ENCODE data around the gene RENBP. TPM values are rescaled to one million over a fixed set of nuclear protein-coding genes. Genes with fewer than 3 reads are reported as not detected.

RENBP gene
- total and polyA plus RNA-seq, 2 of the 13 experiments (the other 11 are each of a cell fraction or from before 2014, with no cell fraction given), result 1.4 to 2.6 TPM

DNA sequence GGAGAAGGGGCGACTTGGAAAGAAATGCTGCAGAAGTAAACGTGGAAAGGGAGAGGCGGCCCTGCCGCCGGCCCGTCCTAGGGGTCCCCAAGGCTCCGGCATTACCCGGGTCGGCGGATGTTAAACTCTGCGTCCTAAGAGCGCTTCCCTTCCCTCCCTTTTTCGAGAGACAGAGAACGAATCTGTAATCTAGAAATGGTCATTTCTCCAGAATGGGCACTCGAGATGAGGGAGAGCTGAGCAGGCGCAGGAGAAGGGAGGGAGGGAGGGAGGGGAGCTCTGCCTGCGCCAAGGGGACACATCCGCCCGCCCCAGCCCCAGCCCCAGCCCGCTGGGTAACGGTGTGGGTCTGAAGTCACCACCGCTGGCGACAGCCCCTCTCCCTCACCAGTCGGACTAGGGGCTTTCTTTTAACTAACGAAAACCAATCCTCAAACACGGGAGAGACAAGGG is 25.5 kb upstream of the RENBP start:
- ChIA-PET POLR2A (interaction anchor here (0.6 to 6.3 kb wide), 5 partner anchors 23 to 163 kb away, joined by 3 to 54 read pairs (median 14); no protein-coding TSS in a partner anchor), CTCF (ENCODE audit: low intra/inter-chr PET ratio, low total read pairs) (no interaction called here)
- Histone ChIP-seq H4K20me1 (ENCODE audit: insufficient read depth, low read length) (peaks cover 39% of the 10 kb centered on the region), H3K27me3 (ENCODE audit: control insufficient read depth in 1 of 2, insufficient read depth in 2 of 2, low read length in 2 of 2) (no peaks in the 10 kb centered on the region; a peak in 1 of 5 replicates), H3K9me3 (ENCODE audit: low read length) (no peaks in the 10 kb centered on the region), H3K36me3 (replicated peaks in 1 of 2; ENCODE audit: control insufficient read depth in 1 of 2, insufficient read depth in 2 of 2, low read length in 2 of 2) (peaks cover 3 to 14% of the 10 kb centered on the region in 2 experiments; a peak in 3 of 5 replicates), H3K27ac (ENCODE audit: extremely low read length, insufficient read depth, low read length) (no peak overlapping the region), H3K4me2 (ENCODE audit: low read depth, low read length) (peak overlapping the region; percentile 88), H3K4me1 (ENCODE audit: insufficient read depth, low read length) (peaks cover 53% of the 10 kb centered on the region), H3K9ac (ENCODE audit: insufficient read depth, low read depth, low read length) (peak overlapping the region; percentile 67), H2AFZ (ENCODE audit: low read length) (no peak overlapping the region), H3K79me2 (ENCODE audit: insufficient read depth, low read length) (peaks cover 65% of the 10 kb centered on the region), H3K4me3 (replicated peaks in 1 of 3; ENCODE audit: insufficient read depth in 1 of 3, low read depth in 2 of 3, low read length in 3 of 3) (peak overlapping the region; percentile 50 to 90 (median 89))
- under 1% methylated on average over 21 of the region's 26 CpGs for WGBS (ENCODE audit: low lambda C conversion rate)
- intact Hi-C loops (cut with micrococcal nuclease; ENCODE audit: unreplicated experiment), result no loop called here
- ATAC-seq (no peak), DNase-seq (ENCODE audit: low spot score) (no peak), FAIRE-seq (no peak)
- in situ Hi-C loops (cut with HindIII; ENCODE audit: extremely low pct_ligation_motif_present, low pct_unique_long_range_greater_than_20kb), result loop anchor here (5.0 kb wide), 1 partner anchor 42 kb away; no protein-coding TSS in a partner anchor
- BruUV-seq (replicated peaks), result no TSS peak
- TF ChIP-seq, protein P1, sequence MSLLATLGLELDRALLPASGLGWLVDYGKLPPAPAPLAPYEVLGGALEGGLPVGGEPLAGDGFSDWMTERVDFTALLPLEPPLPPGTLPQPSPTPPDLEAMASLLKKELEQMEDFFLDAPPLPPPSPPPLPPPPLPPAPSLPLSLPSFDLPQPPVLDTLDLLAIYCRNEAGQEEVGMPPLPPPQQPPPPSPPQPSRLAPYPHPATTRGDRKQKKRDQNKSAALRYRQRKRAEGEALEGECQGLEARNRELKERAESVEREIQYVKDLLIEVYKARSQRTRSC (CRISPR knock-in tag; IDR thresholded peaks at IDR 0.05; ENCODE audit: low read depth), result no peak
- no peak for TF ChIP-seq CBFB (CRISPR knock-in tag; IDR thresholded peaks at IDR 0.05)
- TF ChIP-seq EP300 (IDR thresholded peaks at IDR 0.05; ENCODE audit: low read depth in 2 of 2, low read length in 2 of 2), result no peak
- no peak for TF ChIP-seq EP300 (CRISPR knock-in tag; IDR thresholded peaks at IDR 0.05; ENCODE audit: borderline replicate concordance)
- TF ChIP-seq ZSCAN22 (CRISPR knock-in tag; IDR thresholded peaks at IDR 0.05), result no peak
- no peak for TF ChIP-seq TRIM24 (CRISPR knock-in tag; IDR thresholded peaks at IDR 0.05)
- TF ChIP-seq NFRKB (IDR thresholded peaks at IDR 0.05), result no peak
- no peak for TF ChIP-seq RFX5 (IDR thresholded peaks at IDR 0.05; ENCODE audit: low read depth, low read length)
- TF ChIP-seq XRCC5 (optimal IDR thresholded peaks at IDR 0.05; ENCODE audit: low read length), result no peak
- TF ChIP-seq ZNF670 (CRISPR knock-in tag; IDR thresholded peaks at IDR 0.05; ENCODE audit: borderline replicate concordance), result no peak
- TF ChIP-seq JARID2 (CRISPR knock-in tag; IDR thresholded peaks at IDR 0.05; ENCODE audit: insufficient replicate concordance), result no peak
- TF ChIP-seq HMGA1 (CRISPR knock-in tag; conservative IDR thresholded peaks at IDR 0.05), result no peak
- no peak for TF ChIP-seq SAP130 (CRISPR knock-in tag; IDR thresholded peaks at IDR 0.05; ENCODE audit: low read depth)
- TF ChIP-seq, protein P2, sequence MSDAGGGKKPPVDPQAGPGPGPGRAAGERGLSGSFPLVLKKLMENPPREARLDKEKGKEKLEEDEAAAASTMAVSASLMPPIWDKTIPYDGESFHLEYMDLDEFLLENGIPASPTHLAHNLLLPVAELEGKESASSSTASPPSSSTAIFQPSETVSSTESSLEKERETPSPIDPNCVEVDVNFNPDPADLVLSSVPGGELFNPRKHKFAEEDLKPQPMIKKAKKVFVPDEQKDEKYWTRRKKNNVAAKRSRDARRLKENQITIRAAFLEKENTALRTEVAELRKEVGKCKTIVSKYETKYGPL (CRISPR knock-in tag; IDR thresholded peaks at IDR 0.05), result no peak
- TF ChIP-seq, protein P3, sequence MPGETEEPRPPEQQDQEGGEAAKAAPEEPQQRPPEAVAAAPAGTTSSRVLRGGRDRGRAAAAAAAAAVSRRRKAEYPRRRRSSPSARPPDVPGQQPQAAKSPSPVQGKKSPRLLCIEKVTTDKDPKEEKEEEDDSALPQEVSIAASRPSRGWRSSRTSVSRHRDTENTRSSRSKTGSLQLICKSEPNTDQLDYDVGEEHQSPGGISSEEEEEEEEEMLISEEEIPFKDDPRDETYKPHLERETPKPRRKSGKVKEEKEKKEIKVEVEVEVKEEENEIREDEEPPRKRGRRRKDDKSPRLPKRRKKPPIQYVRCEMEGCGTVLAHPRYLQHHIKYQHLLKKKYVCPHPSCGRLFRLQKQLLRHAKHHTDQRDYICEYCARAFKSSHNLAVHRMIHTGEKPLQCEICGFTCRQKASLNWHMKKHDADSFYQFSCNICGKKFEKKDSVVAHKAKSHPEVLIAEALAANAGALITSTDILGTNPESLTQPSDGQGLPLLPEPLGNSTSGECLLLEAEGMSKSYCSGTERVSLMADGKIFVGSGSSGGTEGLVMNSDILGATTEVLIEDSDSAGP (CRISPR knock-in tag; IDR thresholded peaks at IDR 0.05; ENCODE audit: borderline replicate concordance), result no peak
- no peak for TF ChIP-seq SRSF4 (IDR thresholded peaks at IDR 0.05; ENCODE audit: low read depth, low read length, poor library complexity, severe bottlenecking)
- TF ChIP-seq ZNF839 (CRISPR knock-in tag; IDR thresholded peaks at IDR 0.05; ENCODE audit: borderline replicate concordance), result no peak
- no peak for TF ChIP-seq ZNF350 (CRISPR knock-in tag; IDR thresholded peaks at IDR 0.05; ENCODE audit: borderline replicate concordance, low read depth)
- TF ChIP-seq MLLT10 (CRISPR knock-in tag; IDR thresholded peaks at IDR 0.05), result no peak
- no peak for TF ChIP-seq NFE2L1 (CRISPR knock-in tag; IDR thresholded peaks at IDR 0.05; ENCODE audit: borderline replicate concordance)

Measured in HepG2 (cell line).